Astrocyte of the spinal cord (primary cell): ENCODE results near the gene LDLRAD4.

ENCODE experiments used
- DNase-seq: peaks from one replicate; pipeline ENCODE4 v3.0.0; 2011; ENCODE audit warnings: low read depth, low spot score
- H3K4me3 ChIP-seq: 2 replicates; pipeline ENCODE4 v1.5.1; 2011; ENCODE audit warnings: low read depth, mild to moderate bottlenecking, low read length, moderate library complexity
- CTCF ChIP-seq: IDR thresholded peaks from 2 replicates; pipeline ENCODE4 v1.5.1; 2012; ENCODE audit warnings: low read depth, mild to moderate bottlenecking, low read length, inconsistent platforms
- in situ Hi-C: cut with HindIII; loops from 2 replicates; pipeline ENCODE4 v1.10.0; 2017; ENCODE audit warnings: low sequenced_read_pairs

Gene LDLRAD4

GRCh38 chr18:13401404-13401803 lies 182.8 kb downstream of the LDLRAD4 start:
- TF ChIP-seq CTCF, result no peak

GRCh38 chr18:13401826-13402225 lies 183.3 kb downstream of the LDLRAD4 start:
- in situ Hi-C loops, result no loop called here
- no peak for DNase-seq
- H3K4me3 ChIP-seq, result no peak overlapping the region
- TF ChIP-seq CTCF, result no peak

More at GRCh38 chr18:13401404-13401803, 182.8 kb downstream of the LDLRAD4 start:
- no peak for DNase-seq
- no peak overlapping the region for H3K4me3 ChIP-seq
- in situ Hi-C loops, result no loop called here

GRCh38 chr18:13403786-13404549 lies 185.4 kb downstream of the LDLRAD4 start:
- in situ Hi-C loops, result no loop called here
- H3K4me3 ChIP-seq, result no peak overlapping the region
- no peak for DNase-seq
- no peak for TF ChIP-seq CTCF

GRCh38 chr18:13405305-13406038 lies 186.9 kb downstream of the LDLRAD4 start:
- H3K4me3 ChIP-seq, result no peak overlapping the region
- in situ Hi-C loops, result no loop called here
- DNase-seq, result no peak
- no peak for TF ChIP-seq CTCF

- H3K4me3 ChIP-seq, result no peak overlapping the region
- DNase-seq, result no peak
- in situ Hi-C loops, result no loop called here
- no peak for TF ChIP-seq CTCF
Measured at GRCh38 chr18:13406049-13406615, 187.6 kb downstream of the LDLRAD4 start.

- in situ Hi-C loops, result no loop called here
- no peak for DNase-seq
- no peak overlapping the region for H3K4me3 ChIP-seq
- no peak for TF ChIP-seq CTCF
Measured at GRCh38 chr18:13406736-13407135, 188.2 kb downstream of the LDLRAD4 start.
